Measurements from ENCODE around the gene ZNF681.

ZNF681 gene

GRCh38 chr19:23784274-23784673, 25.6 kb upstream of the ZNF681 start:
- no peak for TF ChIP-seq CTCF (IDR thresholded peaks at IDR 0.05)

DNA sequence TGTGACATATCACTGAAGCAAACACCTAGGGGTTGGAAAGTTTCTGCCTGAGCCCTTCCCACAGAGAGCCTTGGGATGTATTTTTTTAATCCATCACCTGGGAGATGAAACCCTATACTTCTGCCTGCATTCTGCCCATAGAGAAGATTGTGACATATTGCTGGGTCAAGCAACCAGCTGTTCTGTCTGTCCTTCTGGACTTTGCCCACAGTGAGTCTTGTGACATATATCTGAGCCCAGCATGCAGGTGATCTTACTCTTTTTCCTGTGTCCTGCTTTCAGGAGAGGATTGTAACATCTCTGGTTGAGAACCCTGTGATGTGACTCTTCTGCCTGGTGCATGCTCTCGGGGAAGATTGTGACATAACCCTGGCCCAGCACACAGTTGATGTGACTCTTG, 24.9 kb upstream of the ZNF681 start:
- no peak for TF ChIP-seq CTCF (IDR thresholded peaks at IDR 0.05)

DNA sequence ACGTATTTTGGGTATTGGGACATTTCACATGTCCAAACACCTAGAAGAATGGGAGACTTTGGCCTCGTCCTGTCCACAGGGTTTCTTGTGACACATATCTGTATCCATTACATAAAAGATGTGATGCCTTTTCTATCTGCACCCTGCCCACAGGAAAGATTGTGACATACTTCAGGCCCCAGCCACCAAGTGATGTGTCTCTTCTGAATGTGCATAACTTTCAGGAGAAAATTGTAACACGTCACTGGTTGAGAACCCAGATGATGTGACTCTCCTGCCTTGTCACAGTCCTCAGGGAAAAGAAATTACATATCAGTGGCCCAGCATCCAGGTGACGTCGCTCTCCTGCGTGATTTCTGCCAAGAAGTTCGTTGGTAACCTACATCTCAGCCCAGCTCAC, 21.0 kb upstream of the ZNF681 start:
- no peak for TF ChIP-seq CTCF (IDR thresholded peaks at IDR 0.05)

DNA sequence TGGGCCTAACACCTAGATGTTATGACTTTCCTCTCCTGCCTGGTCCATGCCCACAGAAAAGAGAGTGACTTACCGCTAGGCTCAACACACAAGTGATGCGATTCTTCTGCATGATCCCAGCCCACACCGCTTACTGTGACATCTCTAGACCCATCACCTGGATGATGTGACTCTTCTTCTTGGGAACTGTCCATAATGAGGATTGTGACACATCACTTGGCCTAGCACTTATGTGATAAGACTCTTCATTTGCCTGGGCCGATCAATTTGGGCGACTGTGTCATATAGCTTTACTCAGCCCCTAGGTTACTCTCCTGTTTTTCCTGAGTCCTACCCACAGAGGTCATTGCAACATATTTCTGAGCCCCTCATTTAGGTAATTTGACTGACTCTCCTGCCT, 19.9 kb upstream of the ZNF681 start:
- no peak for TF ChIP-seq CTCF (IDR thresholded peaks at IDR 0.05)

GRCh38 chr19:23777216-23777615, 18.5 kb upstream of the ZNF681 start:
- no peak for TF ChIP-seq CTCF (IDR thresholded peaks at IDR 0.05)

DNA sequence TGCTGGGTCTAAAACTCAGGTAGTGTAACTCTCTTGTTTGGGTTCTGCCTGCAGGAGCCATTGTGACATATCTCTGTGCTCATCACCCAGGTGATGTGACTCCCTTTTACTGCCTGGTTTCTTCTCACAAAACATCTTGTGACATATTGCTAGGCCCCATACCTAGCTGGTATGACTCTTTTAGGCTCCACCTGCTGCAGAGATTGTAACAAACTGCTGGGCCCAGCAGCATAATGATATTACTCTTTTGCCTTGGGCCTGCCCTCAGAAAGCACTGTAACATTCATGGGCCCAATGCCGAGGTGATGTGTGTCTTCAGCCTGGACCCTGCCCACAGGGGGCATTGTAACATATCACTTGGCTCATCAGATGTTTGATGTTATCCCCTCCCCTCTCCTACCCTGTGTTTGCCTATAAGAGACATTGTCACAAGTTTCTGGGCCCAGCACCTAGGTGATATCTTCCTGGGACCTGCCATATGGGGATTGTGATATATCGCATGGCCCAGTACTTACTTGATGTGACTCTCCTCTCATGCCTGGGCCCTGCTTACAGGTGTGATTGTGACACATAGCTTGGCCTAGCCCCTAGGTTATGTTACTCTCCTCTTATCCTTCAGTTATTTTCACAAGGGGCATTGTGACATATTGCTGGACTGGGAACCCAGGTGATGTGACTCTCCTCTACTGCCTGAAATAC, 18.0 kb upstream of the ZNF681 start:
- TF ChIP-seq CTCF (IDR thresholded peaks at IDR 0.05), result no peak

DNA sequence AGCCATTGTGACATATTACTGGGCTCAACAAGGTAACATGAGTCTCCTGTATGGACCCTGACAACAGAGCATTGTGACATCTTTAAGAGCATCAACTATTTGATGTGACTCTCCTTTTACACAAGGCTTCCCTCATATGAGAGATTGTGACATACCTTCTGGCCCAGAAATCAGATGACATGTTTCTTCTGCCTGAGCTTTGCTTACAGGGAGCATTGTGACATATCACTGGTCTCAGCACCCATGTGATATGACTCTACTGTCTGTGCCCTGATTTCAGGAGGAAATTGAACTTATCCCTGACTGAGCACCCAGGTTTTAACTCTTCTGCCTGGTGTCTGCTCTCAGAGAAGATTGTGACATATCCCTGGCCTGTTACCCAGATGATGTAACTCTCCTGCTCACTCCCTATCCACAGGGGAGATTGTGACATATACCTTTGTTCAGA, 15.9 kb upstream of the ZNF681 start:
- TF ChIP-seq CTCF (IDR thresholded peaks at IDR 0.05), result no peak

GRCh38 chr19:23774106-23774505, 15.4 kb upstream of the ZNF681 start:
- TF ChIP-seq CTCF (IDR thresholded peaks at IDR 0.05), result no peak
